GM21381 (cell line): ENCODE measurements around the gene LGI4.

Source experiments
- ATAC-seq: cut with Tn5 transposase; IDR thresholded peaks from one replicate; pipeline ENCODE4 v1.9.1; 2021; ENCODE audit warnings: mild to moderate bottlenecking, moderate library complexity; ENCODE audit not compliant: unreplicated experiment

The LGI4 gene

GRCh38 chr19:35088131-35088913 is 46.5 kb downstream of the LGI4 start:
- no peak for ATAC-seq

GRCh38 chr19:35087393-35087792 is 47.5 kb downstream of the LGI4 start:
- no peak for ATAC-seq

GRCh38 chr19:35086455-35086854 is 48.4 kb downstream of the LGI4 start:
- ATAC-seq = no peak

DNA sequence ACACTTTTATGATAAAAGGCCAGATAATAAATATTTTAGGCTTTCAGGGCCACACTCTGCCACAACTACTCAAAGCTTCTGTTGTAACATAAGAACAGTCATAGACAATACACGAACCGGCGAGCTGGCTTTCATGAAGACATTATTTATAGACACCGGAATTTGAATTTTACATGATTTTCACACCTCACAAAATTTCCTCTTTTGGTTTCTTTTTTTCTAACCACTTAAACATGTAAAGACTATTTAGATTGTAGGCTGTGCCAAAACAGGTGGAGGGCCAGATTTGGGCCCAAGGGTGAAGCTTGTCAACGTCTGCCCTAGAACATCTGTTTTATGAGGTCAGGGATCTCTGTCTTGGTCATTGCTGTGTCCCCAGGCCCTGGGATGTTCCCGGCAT is 48.9 kb downstream of the LGI4 start:
- no peak for ATAC-seq

DNA sequence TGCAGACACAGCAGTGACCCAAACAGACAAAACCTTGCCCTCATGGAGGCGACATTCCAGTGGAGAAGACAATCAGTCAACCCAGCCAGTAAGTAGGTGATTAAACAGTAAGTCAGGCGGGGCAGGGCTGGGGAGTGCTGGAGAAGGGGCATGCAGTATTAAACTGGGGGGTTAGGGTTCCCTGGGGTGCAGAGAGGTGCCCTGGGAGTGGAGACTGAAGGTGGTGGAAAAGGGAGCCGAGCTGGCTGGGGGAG is 50.4 kb downstream of the LGI4 start:
- no peak for ATAC-seq

DNA sequence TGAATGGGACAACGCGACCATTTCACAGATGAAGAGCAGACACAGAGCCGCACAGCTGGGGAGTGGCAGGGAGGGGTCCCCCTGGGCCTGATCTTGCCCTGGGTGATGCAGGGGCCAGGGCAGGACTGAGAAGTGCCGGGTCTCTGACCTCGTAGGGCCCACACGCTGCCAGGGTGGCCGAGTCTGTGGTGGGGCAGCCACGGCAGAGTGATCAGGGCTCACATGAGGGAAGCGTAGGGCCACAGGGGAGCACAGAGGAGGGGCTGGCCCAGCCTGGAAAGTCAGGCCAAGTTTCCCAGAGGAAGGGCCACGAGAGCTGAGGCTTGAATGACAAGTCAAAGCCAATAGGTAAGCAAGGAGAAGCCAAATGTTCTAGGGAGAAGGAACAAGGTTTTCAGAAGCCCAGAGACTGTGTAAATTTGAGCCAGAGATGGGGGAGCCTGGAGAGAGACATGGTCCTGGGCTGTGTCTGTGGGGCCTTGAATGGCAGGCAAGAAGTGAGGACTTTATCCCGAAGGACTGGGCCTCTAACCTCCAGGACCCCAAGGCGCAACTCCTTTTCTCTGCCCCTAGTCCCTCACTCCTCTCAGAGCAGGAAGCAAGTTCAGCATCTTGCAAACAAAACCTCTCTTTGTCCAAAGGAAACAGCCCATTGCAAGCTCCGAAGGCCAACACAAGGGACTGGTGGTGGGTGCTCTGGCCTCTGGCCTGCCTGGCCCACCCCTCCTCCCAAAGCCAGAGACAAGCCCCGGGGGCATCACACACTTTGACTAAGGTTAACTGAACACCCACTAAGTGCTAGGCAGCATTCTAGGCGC is 51.0 kb downstream of the LGI4 start:
- ATAC-seq = no peak

GRCh38 chr19:35081201-35081600 is 53.7 kb downstream of the LGI4 start:
- no peak for ATAC-seq

DNA sequence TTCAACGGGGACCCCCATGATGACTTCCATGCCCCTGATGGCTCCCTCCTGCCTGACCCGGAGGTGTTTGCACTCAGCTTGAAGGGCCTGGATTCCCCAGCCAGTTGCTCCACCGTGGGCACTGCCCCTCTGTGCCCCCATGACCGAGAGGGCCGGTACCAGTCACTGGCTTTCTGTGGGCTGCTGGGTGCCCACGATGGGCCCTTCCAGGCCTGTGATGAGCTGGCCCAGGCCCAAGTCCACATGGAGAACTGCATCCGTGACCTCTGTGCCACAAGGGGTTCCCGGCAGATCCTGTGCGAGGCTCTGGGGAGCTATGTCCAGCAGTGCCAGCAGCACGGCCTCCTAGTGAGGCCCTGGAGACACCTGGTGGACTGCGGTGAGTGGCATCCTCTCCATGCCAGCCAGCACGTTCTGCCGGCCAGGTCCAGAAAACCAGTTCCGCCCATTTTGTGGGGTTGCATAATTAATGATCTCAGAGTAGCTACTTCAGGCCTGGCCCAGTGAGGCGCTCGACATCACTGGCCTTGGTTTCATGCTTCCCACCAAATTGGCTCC is 54.2 kb downstream of the LGI4 start:
- no peak for ATAC-seq

DNA sequence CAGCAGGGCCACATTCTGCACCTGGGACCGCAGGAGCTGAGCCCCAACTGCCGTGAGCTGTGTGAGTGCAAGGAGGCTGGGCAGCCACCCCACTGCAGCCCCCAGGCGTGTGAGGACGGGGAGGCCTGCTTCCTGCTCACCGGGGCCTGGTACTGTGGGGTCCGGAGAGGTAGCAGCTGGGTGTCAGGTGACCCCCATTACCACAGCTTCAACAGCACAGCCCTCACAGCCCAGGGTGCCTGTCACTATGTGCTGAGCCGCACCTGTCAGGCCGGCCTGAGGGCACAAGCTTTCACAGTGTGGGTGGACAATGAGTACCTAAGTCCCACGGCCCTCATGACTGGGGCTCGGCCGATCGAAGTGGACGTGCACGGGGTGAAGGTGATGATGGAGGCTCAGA is 55.0 kb downstream of the LGI4 start:
- no peak for ATAC-seq

DNA sequence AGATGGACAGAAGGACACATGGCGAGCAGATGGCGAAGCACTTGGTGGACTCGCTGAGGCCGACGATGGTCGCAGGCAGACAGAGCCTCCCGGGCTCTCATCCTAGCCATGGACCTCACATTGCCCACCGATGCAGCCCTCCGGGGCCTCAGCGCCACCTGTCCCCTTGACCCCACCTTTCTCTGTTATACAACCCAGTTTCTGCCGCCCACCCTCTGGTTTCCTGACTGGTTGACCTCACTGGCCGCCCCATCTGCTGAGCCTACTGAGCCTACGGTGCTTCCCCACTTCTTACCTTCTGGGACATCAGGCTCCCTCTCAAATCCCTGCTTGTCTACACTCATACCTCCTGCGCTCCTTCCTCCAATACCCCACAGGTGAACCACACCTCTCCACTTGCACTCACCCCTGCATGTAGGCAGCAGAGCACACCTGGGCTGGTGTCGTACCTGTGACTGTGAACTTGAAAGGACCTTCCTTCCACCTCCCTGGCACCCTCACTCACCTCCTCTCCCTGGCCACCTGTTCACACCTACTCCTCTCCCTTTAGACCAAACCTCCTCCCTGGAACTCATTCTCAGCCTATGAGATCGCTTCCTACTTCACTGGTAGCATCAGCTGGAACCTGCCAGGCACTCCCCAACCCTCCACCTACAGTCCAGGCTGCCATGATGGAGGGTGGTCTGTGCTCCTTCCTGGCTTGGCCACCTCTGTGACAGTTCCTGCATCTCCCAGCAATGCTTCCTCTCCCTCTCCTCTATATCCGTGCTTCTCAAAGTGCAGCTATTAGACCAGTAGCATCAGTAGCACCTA is 57.2 kb downstream of the LGI4 start:
- ATAC-seq = no peak

- ATAC-seq = no peak
Measured at GRCh38 chr19:35076657-35077056, 58.2 kb downstream of the LGI4 start.

- no peak for ATAC-seq
Measured at GRCh38 chr19:35076026-35076370, 58.9 kb downstream of the LGI4 start.

GRCh38 chr19:35075202-35076025 is 59.4 kb downstream of the LGI4 start:
- no peak for ATAC-seq
